GM18873 (cell line): ENCODE measurements around the gene SLC38A9.

Source experiments
- ATAC-seq: cut with Tn5 transposase; IDR thresholded peaks from one replicate; pipeline ENCODE4 v1.9.1; 2021; ENCODE audit warnings: mild to moderate bottlenecking, moderate library complexity, moderate number of reproducible peaks; ENCODE audit not compliant: unreplicated experiment, low FRiP score

The SLC38A9 gene

GRCh38 chr5:55665065-55665464 is 47.1 kb downstream of the SLC38A9 start:
- no peak for ATAC-seq

- no peak for ATAC-seq
These were observed 54.7 kb downstream of the SLC38A9 start for GRCh38 chr5:55657443-55657842.

GRCh38 chr5:55650386-55650785 is 61.7 kb downstream of the SLC38A9 start:
- ATAC-seq: no peak

- ATAC-seq: no peak
These were observed 62.2 kb downstream of the SLC38A9 start for GRCh38 chr5:55649963-55650362.

- ATAC-seq: no peak
These were observed 66.8 kb downstream of the SLC38A9 start for GRCh38 chr5:55645304-55645703.

- ATAC-seq: no peak
These were observed 73.7 kb downstream of the SLC38A9 start for GRCh38 chr5:55638455-55638854.

- no peak for ATAC-seq
These were observed 74.1 kb downstream of the SLC38A9 start for GRCh38 chr5:55638051-55638450.

- ATAC-seq: no peak
These were observed 75.4 kb downstream of the SLC38A9 start for GRCh38 chr5:55636683-55637082.

- no peak for ATAC-seq
These were observed 75.9 kb downstream of the SLC38A9 start for GRCh38 chr5:55636177-55636576.

- no peak for ATAC-seq
These were observed 77.3 kb downstream of the SLC38A9 start for GRCh38 chr5:55634866-55635265.

- no peak for ATAC-seq
These were observed 77.8 kb downstream of the SLC38A9 start for GRCh38 chr5:55634209-55634805.

- ATAC-seq: no peak
These were observed 78.4 kb downstream of the SLC38A9 start for GRCh38 chr5:55633574-55634208.

GRCh38 chr5:55629815-55630214 is 82.3 kb downstream of the SLC38A9 start:
- ATAC-seq: no peak

GRCh38 chr5:55626790-55627189 is 85.3 kb downstream of the SLC38A9 start:
- no peak for ATAC-seq

GRCh38 chr5:55625913-55626312 is 86.2 kb downstream of the SLC38A9 start:
- no peak for ATAC-seq

- ATAC-seq: no peak
These were observed 86.6 kb downstream of the SLC38A9 start for GRCh38 chr5:55625589-55625909.

- ATAC-seq: no peak
These were observed 87.1 kb downstream of the SLC38A9 start for GRCh38 chr5:55624841-55625588.

- ATAC-seq: no peak
These were observed 88.3 kb downstream of the SLC38A9 start for GRCh38 chr5:55623789-55624188.

GRCh38 chr5:55622460-55622859 is 89.7 kb downstream of the SLC38A9 start:
- no peak for ATAC-seq

GRCh38 chr5:55621229-55621628 is 90.9 kb downstream of the SLC38A9 start:
- ATAC-seq: no peak

- ATAC-seq: no peak
These were observed 91.4 kb downstream of the SLC38A9 start for GRCh38 chr5:55620766-55621160.
